ENCODE data around the gene WNT7B. TPM values are rescaled to one million over a fixed set of nuclear protein-coding genes. Genes with fewer than 3 reads are reported as not detected.
A peak's percentile ranks its signal among the peaks of the same experiment; 100 is the strongest.

The WNT7B gene
- total RNA-seq, 1 experiment from 2014 or later: 66.9 TPM

- H3K9me2 ChIP-seq (ENCODE audit: insufficient read depth): no peaks in the 10 kb centered on the region
- no peak overlapping the region for H2AFZ ChIP-seq
- intact Hi-C loops (cut with micrococcal nuclease; ENCODE audit: unreplicated experiment): no loop called here
- H3K27me3 ChIP-seq (ENCODE audit: insufficient read depth, low read depth): no peaks in the 10 kb centered on the region
- no TSS peak for BruUV-seq (replicated peaks)
- 0 out of 2 replicates have a peak, but pooled peaks cover 8% of the 10 kb centered on the region for H3K36me3 ChIP-seq (ENCODE audit: low read depth)
- POLR2A ChIA-PET (ENCODE audit: unreplicated experiment): no interaction called here
- H3K4me2 ChIP-seq: no peak overlapping the region
- H3K27ac ChIP-seq: no peak overlapping the region
- no peak overlapping the region for H3K4me3 ChIP-seq
- H3K4me1 ChIP-seq (replicated peaks; ENCODE audit: insufficient read depth): peaks cover 41% of the 10 kb centered on the region
- DNase-seq: no peak
- no peak for TF ChIP-seq EZH2 (IDR thresholded peaks at IDR 0.05; ENCODE audit: low read depth)
- TF ChIP-seq, protein P1, sequence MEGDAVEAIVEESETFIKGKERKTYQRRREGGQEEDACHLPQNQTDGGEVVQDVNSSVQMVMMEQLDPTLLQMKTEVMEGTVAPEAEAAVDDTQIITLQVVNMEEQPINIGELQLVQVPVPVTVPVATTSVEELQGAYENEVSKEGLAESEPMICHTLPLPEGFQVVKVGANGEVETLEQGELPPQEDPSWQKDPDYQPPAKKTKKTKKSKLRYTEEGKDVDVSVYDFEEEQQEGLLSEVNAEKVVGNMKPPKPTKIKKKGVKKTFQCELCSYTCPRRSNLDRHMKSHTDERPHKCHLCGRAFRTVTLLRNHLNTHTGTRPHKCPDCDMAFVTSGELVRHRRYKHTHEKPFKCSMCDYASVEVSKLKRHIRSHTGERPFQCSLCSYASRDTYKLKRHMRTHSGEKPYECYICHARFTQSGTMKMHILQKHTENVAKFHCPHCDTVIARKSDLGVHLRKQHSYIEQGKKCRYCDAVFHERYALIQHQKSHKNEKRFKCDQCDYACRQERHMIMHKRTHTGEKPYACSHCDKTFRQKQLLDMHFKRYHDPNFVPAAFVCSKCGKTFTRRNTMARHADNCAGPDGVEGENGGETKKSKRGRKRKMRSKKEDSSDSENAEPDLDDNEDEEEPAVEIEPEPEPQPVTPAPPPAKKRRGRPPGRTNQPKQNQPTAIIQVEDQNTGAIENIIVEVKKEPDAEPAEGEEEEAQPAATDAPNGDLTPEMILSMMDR (conservative IDR thresholded peaks at IDR 0.05): no peak
- H3K9me3 ChIP-seq (ENCODE audit: insufficient read depth, low read depth): no peaks in the 10 kb centered on the region
- peaks cover 16% of the 10 kb centered on the region; the same call in 1 of the 2 replicates for H3F3A ChIP-seq (ENCODE audit: insufficient read depth, low read depth)
- peaks cover 94% of the 10 kb centered on the region for H4K20me1 ChIP-seq (ENCODE audit: insufficient read depth)
- CTCF ChIA-PET: no interaction called here
- H3K79me2 ChIP-seq (ENCODE audit: low read depth): peaks cover 98% of the 10 kb centered on the region
These were observed 13.1 kb downstream of the WNT7B start for GRCh38 chr22:45963821-45964220.

DNA sequence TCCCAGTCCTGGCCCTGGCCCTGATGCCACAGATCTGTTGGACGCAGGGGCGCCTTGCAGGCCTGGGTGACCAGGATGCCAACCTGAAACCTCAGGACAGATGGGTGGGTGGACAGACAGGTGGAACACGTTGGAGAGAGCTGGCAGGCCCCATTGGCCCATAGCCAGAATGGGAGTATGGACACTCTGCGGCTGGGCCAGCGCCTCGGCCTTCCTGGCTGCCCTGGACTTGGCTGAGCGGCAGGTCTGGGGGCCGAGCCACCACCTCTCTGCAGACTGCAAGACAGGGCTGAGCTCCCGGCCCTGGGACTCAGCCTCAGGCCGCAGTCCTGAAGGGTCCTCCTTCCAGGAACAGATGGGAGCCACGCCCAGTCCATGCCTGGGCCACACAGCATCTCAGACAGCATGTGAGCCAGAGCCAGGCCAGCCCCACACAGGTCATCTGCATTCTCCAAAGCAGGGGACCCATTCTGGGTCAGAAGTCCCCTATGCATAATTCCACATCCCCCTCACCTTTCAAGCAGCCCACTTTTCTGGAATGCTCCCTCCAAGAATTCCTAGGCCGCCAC, 14.1 kb downstream of the WNT7B start:
- ChIA-PET POLR2A (ENCODE audit: unreplicated experiment) (interaction anchor here (0.6 kb wide), 1 partner anchor 59 kb away, joined by 3 read pairs; no protein-coding TSS in a partner anchor), CTCF (no interaction called here)
- Histone ChIP-seq H3K4me1 (replicated peaks; ENCODE audit: insufficient read depth) (peaks cover 31% of the 10 kb centered on the region), H3K4me2 (no peak overlapping the region), H3K27me3 (ENCODE audit: insufficient read depth, low read depth) (no peaks in the 10 kb centered on the region), H3K9me3 (ENCODE audit: insufficient read depth, low read depth) (no peaks in the 10 kb centered on the region), H3K9me2 (ENCODE audit: insufficient read depth) (no peaks in the 10 kb centered on the region), H3K79me2 (ENCODE audit: low read depth) (peaks cover 98% of the 10 kb centered on the region), H4K20me1 (ENCODE audit: insufficient read depth) (peaks cover 95% of the 10 kb centered on the region), H3K4me3 (no peak overlapping the region), H2AFZ (no peak overlapping the region), H3F3A (ENCODE audit: insufficient read depth, low read depth) (peaks cover 11% of the 10 kb centered on the region; the same call in 1 of the 2 replicates), H3K36me3 (ENCODE audit: low read depth) (0 out of 2 replicates have a peak, but pooled peaks cover 5% of the 10 kb centered on the region), H3K27ac (no peak overlapping the region)
- no TSS peak for BruUV-seq (replicated peaks)
- DNase-seq: peak in 1 of 2 experiments; percentile 65
- TF ChIP-seq, protein P1 (conservative IDR thresholded peaks at IDR 0.05): no peak
- no peak for TF ChIP-seq EZH2 (IDR thresholded peaks at IDR 0.05; ENCODE audit: low read depth)
- intact Hi-C loops (cut with micrococcal nuclease; ENCODE audit: unreplicated experiment): loop anchor here (1.0 kb wide), 1 partner anchor 44 kb away; no protein-coding TSS in a partner anchor

DNA sequence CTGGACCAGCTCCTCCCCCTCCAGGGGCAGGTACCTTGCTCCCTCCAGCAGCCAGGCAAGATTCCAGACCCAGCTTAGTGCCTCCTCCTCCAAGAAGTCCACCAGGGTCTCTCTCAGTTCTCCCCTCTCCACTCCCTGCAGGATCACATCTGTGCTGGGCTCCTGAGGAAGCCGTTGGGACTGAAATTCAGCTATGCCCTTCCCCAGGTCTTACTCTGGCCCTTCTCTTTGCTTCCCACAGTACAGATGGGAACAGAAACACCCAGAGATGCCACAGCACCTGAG, 14.6 kb downstream of the WNT7B start:
- peaks cover 8% of the 10 kb centered on the region; the same call in 1 of the 2 replicates for H3F3A ChIP-seq (ENCODE audit: insufficient read depth, low read depth)
- CTCF ChIA-PET: no interaction called here
- no TSS peak for BruUV-seq (replicated peaks)
- H3K9me2 ChIP-seq (ENCODE audit: insufficient read depth): no peaks in the 10 kb centered on the region
- POLR2A ChIA-PET (ENCODE audit: unreplicated experiment): interaction anchor here (0.6 kb wide), 2 partner anchors 59 to 273 kb away, joined by 3 to 7 read pairs; no protein-coding TSS in a partner anchor
- no peak overlapping the region for H3K4me3 ChIP-seq
- H3K9me3 ChIP-seq (ENCODE audit: insufficient read depth, low read depth): no peaks in the 10 kb centered on the region
- H3K4me1 ChIP-seq (replicated peaks; ENCODE audit: insufficient read depth): peaks cover 26% of the 10 kb centered on the region; the same call in 1 of the 2 replicates
- TF ChIP-seq, protein P1 (conservative IDR thresholded peaks at IDR 0.05): no peak
- TF ChIP-seq EZH2 (IDR thresholded peaks at IDR 0.05; ENCODE audit: low read depth): no peak
- peaks cover 97% of the 10 kb centered on the region for H3K79me2 ChIP-seq (ENCODE audit: low read depth)
- H3K36me3 ChIP-seq (ENCODE audit: low read depth): 0 out of 2 replicates have a peak, but pooled peaks cover 5% of the 10 kb centered on the region
- intact Hi-C loops (cut with micrococcal nuclease; ENCODE audit: unreplicated experiment): loop anchor here (1.0 kb wide), 1 partner anchor 43 kb away; no protein-coding TSS in a partner anchor
- no peak overlapping the region for H2AFZ ChIP-seq
- H3K4me2 ChIP-seq: no peak overlapping the region
- no peak overlapping the region for H3K27ac ChIP-seq
- H3K27me3 ChIP-seq (ENCODE audit: insufficient read depth, low read depth): no peaks in the 10 kb centered on the region
- DNase-seq: no peak
- H4K20me1 ChIP-seq (ENCODE audit: insufficient read depth): peaks cover 95% of the 10 kb centered on the region

Measured in PC-9 (cell line).